Tibial nerve (tissue), 4 donors: ENCODE measurements around the gene NPW.

ENCODE experiments used
- EP300 ChIP-seq, 2 donors: sonication (generic); formaldehyde crosslinking; IDR thresholded peaks; one replicate each; pipeline ENCODE4 v1.6.1; 2017; ENCODE audit warnings: antibody characterized with exemption in 2 of 2, mild to moderate bottlenecking in 1 of 2
- TF ChIP-seq, protein P1 (sequence below), 5 experiments: fragments of 200-600 bp in 3 of 5; fragments of 450-650 bp in 2 of 5; sonication (generic) in 3 of 5; IDR thresholded peaks; one replicate each; pipeline ENCODE4 v1.5.1; 2016 to 2019; ENCODE audit warnings: antibody characterized with exemption in 5 of 5, mild to moderate bottlenecking in 3 of 5, moderate library complexity in 2 of 5

DNA sequence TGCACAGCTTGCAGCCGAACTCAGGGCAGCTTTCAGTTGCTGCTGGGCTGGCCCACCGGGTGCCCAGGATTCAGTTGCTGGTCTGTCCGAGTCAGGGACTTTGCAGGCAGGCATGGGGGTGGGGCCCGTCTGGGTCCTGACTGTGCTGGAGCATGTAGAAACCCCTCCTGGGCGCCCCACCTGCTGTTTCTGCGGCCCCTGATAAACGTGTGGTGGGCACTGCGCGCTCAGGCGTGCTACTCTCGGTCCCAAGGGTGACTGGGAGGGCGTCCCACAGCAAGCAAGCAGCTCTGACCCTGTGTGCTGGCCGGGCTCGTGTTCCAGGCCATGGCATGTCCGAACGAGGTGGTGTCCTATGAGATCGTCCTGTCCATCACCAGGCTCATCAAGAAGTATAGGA, 40.8 kb downstream of the NPW start:
- TF ChIP-seq, protein P1, sequence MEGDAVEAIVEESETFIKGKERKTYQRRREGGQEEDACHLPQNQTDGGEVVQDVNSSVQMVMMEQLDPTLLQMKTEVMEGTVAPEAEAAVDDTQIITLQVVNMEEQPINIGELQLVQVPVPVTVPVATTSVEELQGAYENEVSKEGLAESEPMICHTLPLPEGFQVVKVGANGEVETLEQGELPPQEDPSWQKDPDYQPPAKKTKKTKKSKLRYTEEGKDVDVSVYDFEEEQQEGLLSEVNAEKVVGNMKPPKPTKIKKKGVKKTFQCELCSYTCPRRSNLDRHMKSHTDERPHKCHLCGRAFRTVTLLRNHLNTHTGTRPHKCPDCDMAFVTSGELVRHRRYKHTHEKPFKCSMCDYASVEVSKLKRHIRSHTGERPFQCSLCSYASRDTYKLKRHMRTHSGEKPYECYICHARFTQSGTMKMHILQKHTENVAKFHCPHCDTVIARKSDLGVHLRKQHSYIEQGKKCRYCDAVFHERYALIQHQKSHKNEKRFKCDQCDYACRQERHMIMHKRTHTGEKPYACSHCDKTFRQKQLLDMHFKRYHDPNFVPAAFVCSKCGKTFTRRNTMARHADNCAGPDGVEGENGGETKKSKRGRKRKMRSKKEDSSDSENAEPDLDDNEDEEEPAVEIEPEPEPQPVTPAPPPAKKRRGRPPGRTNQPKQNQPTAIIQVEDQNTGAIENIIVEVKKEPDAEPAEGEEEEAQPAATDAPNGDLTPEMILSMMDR (IDR thresholded peaks at IDR 0.05): no peak
- TF ChIP-seq EP300 (IDR thresholded peaks at IDR 0.05): no peak
